ENCODE results near the gene AVEN.
"Not testable (repeated sequence)": the region's sequence is repeated elsewhere in the genome, so short reads cannot be mapped to it uniquely, and the experiment has no call there.

AVEN gene

GRCh38 chr15:33834892-33835743 lies 203.9 kb downstream of the AVEN start:
- Histone ChIP-seq H3K4me1 (ENCODE audit: control insufficient read depth, insufficient read depth, low read length, unreplicated experiment) (no peaks in the 10 kb centered on the region), H3K27me3 (ENCODE audit: insufficient read depth, low read length) (0 out of 2 replicates have a peak, but pooled peaks cover 8% of the 10 kb centered on the region)

GRCh38 chr15:33831646-33832045 lies 207.4 kb downstream of the AVEN start:
- Histone ChIP-seq H3K79me2 (ENCODE audit: control insufficient read depth, insufficient read depth, low read length, unreplicated experiment) (no peaks in the 10 kb centered on the region), H3K36me3 (ENCODE audit: insufficient read depth, low read length) (no peaks in the 10 kb centered on the region), H3K4me3 (ENCODE audit: low read depth, low read length) (no peak overlapping the region), H3K27me3 (ENCODE audit: insufficient read depth, low read length) (0 out of 2 replicates have a peak, but pooled peaks cover 8% of the 10 kb centered on the region), H3K4me1 (ENCODE audit: control insufficient read depth, insufficient read depth, low read length, unreplicated experiment) (no peaks in the 10 kb centered on the region), H2AFZ (ENCODE audit: low read length, unreplicated experiment) (no peak overlapping the region), H3K27ac (ENCODE audit: low read depth, low read length) (no peak overlapping the region)

More at GRCh38 chr15:33834892-33835743, 203.9 kb downstream of the AVEN start:
- Histone ChIP-seq H3K36me3 (ENCODE audit: insufficient read depth, low read length) (no peaks in the 10 kb centered on the region), H2AFZ (ENCODE audit: low read length, unreplicated experiment) (no peak overlapping the region), H3K27ac (ENCODE audit: low read depth, low read length) (no peak overlapping the region), H3K4me3 (ENCODE audit: low read depth, low read length) (no peak overlapping the region), H3K79me2 (ENCODE audit: control insufficient read depth, insufficient read depth, low read length, unreplicated experiment) (no peaks in the 10 kb centered on the region)

GRCh38 chr15:33830351-33830750 lies 208.7 kb downstream of the AVEN start:
- H3K79me2 ChIP-seq (ENCODE audit: control insufficient read depth, insufficient read depth, low read length, unreplicated experiment): no peaks in the 10 kb centered on the region
- no peak overlapping the region for H3K4me3 ChIP-seq (ENCODE audit: low read depth, low read length)
- H3K27me3 ChIP-seq (ENCODE audit: insufficient read depth, low read length): 0 out of 2 replicates have a peak, but pooled peaks cover 8% of the 10 kb centered on the region
- no peak overlapping the region for H2AFZ ChIP-seq (ENCODE audit: low read length, unreplicated experiment)
- H3K4me1 ChIP-seq (ENCODE audit: control insufficient read depth, insufficient read depth, low read length, unreplicated experiment): no peaks in the 10 kb centered on the region
- H3K27ac ChIP-seq (ENCODE audit: low read depth, low read length): no peak overlapping the region
- H3K36me3 ChIP-seq (ENCODE audit: insufficient read depth, low read length): no peaks in the 10 kb centered on the region

GRCh38 chr15:33826201-33826600 lies 212.8 kb downstream of the AVEN start:
- Histone ChIP-seq H3K79me2 (ENCODE audit: control insufficient read depth, insufficient read depth, low read length, unreplicated experiment) (no peaks in the 10 kb centered on the region), H2AFZ (ENCODE audit: low read length, unreplicated experiment) (no peak overlapping the region), H3K27me3 (ENCODE audit: insufficient read depth, low read length) (peaks cover 20% of the 10 kb centered on the region; the same call in 1 of the 2 replicates), H3K36me3 (ENCODE audit: insufficient read depth, low read length) (no peaks in the 10 kb centered on the region), H3K27ac (ENCODE audit: low read depth, low read length) (no peak overlapping the region), H3K4me3 (ENCODE audit: low read depth, low read length) (no peak overlapping the region), H3K4me1 (ENCODE audit: control insufficient read depth, insufficient read depth, low read length, unreplicated experiment) (no peaks in the 10 kb centered on the region)

GRCh38 chr15:33825453-33825852 lies 213.6 kb downstream of the AVEN start:
- H2AFZ ChIP-seq (ENCODE audit: low read length, unreplicated experiment): no peak overlapping the region

GRCh38 chr15:33823119-33823518 lies 215.9 kb downstream of the AVEN start:
- H2AFZ ChIP-seq (ENCODE audit: low read length, unreplicated experiment): no peak overlapping the region
- H3K27ac ChIP-seq (ENCODE audit: low read depth, low read length): no peak overlapping the region
- H3K36me3 ChIP-seq (ENCODE audit: insufficient read depth, low read length): no peaks in the 10 kb centered on the region
- no peaks in the 10 kb centered on the region for H3K4me1 ChIP-seq (ENCODE audit: control insufficient read depth, insufficient read depth, low read length, unreplicated experiment)
- H3K4me3 ChIP-seq (ENCODE audit: low read depth, low read length): no peak overlapping the region
- peaks cover 35% of the 10 kb centered on the region; the same call in 1 of the 2 replicates for H3K27me3 ChIP-seq (ENCODE audit: insufficient read depth, low read length)
- no peaks in the 10 kb centered on the region for H3K79me2 ChIP-seq (ENCODE audit: control insufficient read depth, insufficient read depth, low read length, unreplicated experiment)

More at GRCh38 chr15:33825453-33825852, 213.6 kb downstream of the AVEN start:
- Histone ChIP-seq H3K4me1 (ENCODE audit: control insufficient read depth, insufficient read depth, low read length, unreplicated experiment) (no peaks in the 10 kb centered on the region), H3K27me3 (ENCODE audit: insufficient read depth, low read length) (peaks cover 22% of the 10 kb centered on the region; the same call in 1 of the 2 replicates), H3K4me3 (ENCODE audit: low read depth, low read length) (no peak overlapping the region), H3K79me2 (ENCODE audit: control insufficient read depth, insufficient read depth, low read length, unreplicated experiment) (no peaks in the 10 kb centered on the region), H3K27ac (ENCODE audit: low read depth, low read length) (no peak overlapping the region), H3K36me3 (ENCODE audit: insufficient read depth, low read length) (no peaks in the 10 kb centered on the region)

- Histone ChIP-seq H3K4me3 (ENCODE audit: low read depth, low read length) (no peak overlapping the region), H3K27ac (ENCODE audit: low read depth, low read length) (no peak overlapping the region), H3K27me3 (ENCODE audit: insufficient read depth, low read length) (peaks cover 37% of the 10 kb centered on the region), H3K79me2 (ENCODE audit: control insufficient read depth, insufficient read depth, low read length, unreplicated experiment) (no peaks in the 10 kb centered on the region), H3K36me3 (ENCODE audit: insufficient read depth, low read length) (no peaks in the 10 kb centered on the region), H2AFZ (ENCODE audit: low read length, unreplicated experiment) (no peak overlapping the region), H3K4me1 (ENCODE audit: control insufficient read depth, insufficient read depth, low read length, unreplicated experiment) (no peaks in the 10 kb centered on the region)
Observed at GRCh38 chr15:33822479-33822878, 216.5 kb downstream of the AVEN start.

- H3K4me3 ChIP-seq (ENCODE audit: low read depth, low read length); H3K36me3 ChIP-seq (ENCODE audit: insufficient read depth, low read length); H3K79me2 ChIP-seq (ENCODE audit: control insufficient read depth, insufficient read depth, low read length, unreplicated experiment); H3K27ac ChIP-seq (ENCODE audit: low read depth, low read length); H3K4me1 ChIP-seq (ENCODE audit: control insufficient read depth, insufficient read depth, low read length, unreplicated experiment); H2AFZ ChIP-seq (ENCODE audit: low read length, unreplicated experiment): not testable (repeated sequence)
- peaks cover 41% of the 10 kb centered on the region for H3K27me3 ChIP-seq (ENCODE audit: insufficient read depth, low read length)
Observed at GRCh38 chr15:33819499-33819898, 219.5 kb downstream of the AVEN start.

All from ACC112 (cell line).